K562 treated with DMSO at 1 percent for 12 hours (cell line): ENCODE measurements around the gene PBX2. TPM values are rescaled to one million over a fixed set of nuclear protein-coding genes. Genes with fewer than 3 reads are reported as not detected.

Source experiments
- total RNA-seq: library from RNA; unstranded; fragments of 300-600 nt; gene quantifications from 2 replicates; pipeline ENCODE4 v1.2.3, GENCODE V29; 2022; ENCODE audit not compliant: insufficient read depth

The PBX2 gene
- total RNA-seq: 28.1 and 63.5 TPM in 2 replicates

DNA sequence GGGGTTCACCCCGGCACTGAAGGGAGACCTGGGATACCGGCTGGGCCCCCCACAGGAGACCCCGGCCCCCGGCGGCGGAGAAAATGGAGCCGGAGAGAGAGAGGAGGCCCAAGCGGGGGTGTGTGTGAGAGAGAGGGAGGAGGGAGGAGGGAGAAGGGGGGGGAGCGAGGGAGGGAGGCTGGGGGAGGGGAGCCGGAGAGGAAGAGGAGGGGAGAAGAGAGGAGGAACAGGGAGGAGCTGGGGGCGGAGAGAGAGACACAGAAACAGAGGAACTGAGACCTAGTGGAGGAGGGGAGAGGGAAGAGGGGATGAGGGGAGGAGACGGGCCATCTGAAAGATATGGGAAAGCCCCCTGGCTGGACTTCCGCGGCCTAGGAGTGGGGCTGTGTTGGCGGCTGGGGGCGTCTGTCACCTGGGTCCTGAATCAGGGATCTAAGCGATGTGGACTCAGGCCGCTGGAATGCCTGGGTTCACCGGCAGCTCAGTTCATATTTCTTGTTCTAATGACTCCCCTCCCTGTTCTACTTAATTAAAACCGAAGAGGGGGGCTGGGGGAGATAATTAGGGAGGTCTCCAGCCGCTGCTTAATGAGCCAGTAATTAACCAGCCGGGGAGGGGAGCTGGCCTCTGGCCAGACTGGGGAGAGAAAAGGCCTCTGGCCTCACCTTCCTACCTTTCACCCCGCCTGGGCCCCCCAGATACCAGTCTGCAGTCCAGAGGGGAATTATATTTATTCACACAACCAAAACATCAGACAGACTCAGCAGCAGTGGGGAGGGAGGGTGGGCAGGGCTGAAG is at the start of gene PBX2:
TSS of gene PBX2 (minus strand) at position 149 of the 798 bp plus-strand sequence. CDS start 287 bp downstream, outside the sequence.

DNA sequence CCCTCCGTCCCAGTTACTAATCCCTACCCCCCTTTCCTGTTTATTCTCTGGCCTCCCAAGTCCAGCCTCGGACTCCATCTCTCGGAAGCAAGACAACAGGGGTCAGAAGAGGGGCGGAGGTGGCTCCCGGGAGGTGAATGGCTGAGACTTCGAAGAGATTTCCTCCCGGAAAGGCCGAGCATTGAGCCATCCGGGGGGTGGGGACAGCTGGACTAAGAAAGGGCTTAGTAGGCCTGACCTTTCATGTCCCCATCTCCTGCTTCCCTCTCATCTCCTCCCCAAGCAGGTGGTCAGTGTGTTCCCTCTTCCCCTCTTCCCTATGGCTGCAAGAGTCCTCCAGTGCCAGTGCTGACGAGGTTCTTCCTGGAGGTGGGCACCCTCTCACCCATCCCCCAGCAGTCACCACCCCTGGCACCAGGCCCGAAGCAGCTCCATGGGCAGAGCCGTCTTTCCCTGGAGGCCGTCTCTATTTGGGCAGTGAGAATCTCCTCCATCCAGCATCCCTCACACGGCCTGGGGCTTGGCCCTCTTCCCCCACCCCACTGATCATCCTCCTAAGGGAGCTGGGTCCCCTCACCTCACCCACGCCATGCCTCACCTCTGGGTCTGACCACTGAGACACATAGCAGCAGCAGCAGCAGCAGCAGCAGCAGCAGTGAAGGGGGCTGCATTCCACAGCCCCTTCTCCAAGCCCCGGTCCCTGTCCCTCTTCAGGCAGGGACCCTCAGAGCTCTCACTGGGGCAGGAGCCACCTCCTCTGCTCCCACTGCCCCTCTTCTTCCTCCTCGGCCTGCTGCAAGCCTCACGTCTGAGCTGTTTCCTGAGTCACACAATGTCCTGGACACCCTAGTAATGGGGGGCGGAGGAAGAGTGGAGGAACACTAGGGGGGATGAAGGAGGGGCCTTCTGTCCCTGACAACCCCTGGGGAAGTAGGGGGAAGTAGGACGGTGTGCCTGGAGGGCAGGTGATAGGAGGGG is 33.5 kb upstream of the PBX2 start, which contains the start of gene NOTCH4:
TSS of gene NOTCH4 (minus strand) at position 810 of the 978 bp plus-strand sequence. CDS start at position 671, 139 bp downstream.

DNA sequence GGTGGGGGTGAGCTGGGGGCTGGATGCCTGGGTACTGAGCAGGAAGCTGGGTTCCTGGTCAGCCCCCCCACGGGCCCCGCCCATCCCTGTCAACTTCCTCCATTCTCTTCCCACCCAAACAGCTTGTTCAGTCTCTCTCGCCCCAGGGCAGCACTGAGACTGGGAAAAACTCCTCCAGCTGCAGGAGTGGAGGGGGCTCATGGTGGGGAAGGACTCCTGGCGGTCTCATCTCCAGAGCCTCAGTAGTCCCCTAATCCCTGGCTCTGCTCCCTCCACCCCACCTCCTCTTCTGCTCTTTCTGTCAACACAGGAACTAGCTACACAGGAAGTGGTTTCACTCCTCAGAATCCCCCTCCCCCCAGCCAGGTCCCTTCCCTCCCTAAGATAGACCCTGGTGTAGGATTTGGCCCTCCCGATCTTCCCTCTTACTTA is 2.6 kb upstream of the PBX2 start, which contains the start of gene GPSM3:
TSS of gene GPSM3 (minus strand) at position 36 of the 432 bp plus-strand sequence. CDS start 130 bp downstream, outside the sequence.

DNA sequence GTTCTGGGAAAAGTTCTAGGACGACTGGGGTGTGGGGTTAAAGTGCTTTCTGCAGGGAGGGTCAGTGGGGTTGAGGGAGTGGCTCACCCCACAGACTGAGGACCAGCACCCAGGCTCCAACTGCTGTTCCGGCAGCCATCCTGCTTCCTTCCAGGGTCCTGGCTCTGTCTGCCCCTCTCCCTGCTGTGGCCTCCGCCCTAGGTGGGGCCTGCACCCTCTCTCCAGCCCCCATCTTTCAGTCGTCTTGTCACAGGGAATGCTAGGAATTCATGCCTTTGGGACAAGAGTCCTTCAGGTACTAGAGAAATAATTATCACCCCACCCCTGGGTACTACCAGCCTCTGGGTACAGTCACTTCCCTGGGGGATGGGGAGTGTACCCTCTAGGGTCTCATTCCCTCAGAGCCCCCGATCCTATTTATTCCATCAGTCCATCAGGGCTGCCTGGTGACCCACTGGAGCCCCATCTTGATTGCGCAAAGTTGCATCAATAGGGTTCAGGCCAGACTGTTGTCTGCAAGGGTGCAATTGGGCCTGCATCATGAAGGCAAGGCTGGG is 5.8 kb downstream of the PBX2 start, which contains the start of gene AGER:
TSS of gene AGER (minus strand) at position 170 of the 557 bp plus-strand sequence. CDS start at position 139, 31 bp downstream.

DNA sequence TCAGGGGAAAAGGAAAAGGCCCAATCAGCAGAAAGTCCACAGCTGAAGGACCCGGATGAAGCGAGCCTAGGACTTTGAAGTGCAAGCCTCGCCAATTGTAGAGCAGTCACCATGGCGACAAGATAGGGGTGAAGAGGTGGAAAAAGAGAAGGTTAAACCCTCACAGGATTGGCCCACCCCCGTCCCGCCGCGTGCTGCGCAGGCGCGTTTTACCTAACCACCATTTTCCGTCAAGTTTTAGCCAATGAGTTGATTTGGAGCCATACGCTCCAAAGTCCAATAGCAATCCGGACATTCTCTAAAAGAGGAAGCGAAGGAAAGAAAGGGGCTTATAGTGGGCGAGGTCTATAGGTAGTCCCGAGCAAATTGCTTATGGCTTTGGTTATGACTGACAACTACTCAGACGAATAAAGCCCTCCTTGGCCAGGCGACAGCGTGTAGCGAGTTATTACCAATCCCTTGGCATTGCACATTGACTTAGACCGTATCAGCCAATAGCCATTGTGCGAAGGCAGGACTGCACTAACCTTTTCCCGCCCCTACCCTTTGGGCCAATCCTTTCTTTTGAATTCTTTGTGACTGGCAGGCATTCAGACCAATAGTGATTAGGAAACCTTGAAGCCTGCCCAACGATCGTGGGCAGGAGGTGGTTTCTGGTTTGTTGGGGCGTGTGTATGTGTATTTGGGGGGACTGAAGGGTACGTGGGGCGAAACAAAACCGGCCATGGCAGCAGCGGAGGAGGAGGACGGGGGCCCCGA is 12.0 kb downstream of the PBX2 start, which contains the start of gene RNF5:
TSS of gene RNF5 (plus strand) at position 618 of the 759 bp plus-strand sequence. CDS start at position 725, 107 bp downstream.

GRCh38 chr6:32175711-32176475 is 14.1 kb downstream of the PBX2 start, which contains the start of gene AGPAT1:
TSS of gene AGPAT1 (minus strand) at chr6:32176084. CDS start at chr6:32171496, 4,588 bp downstream.

GRCh38 chr6:32164295-32164694 is 25.7 kb downstream of the PBX2 start, which contains the start of gene EGFL8:
TSS of gene EGFL8 (plus strand) at chr6:32164595. CDS start at chr6:32166166, 1,571 bp downstream.

GRCh38 chr6:32153564-32154513 is 36.2 kb downstream of the PBX2 start, which contains the start of gene PPT2:
TSS of gene PPT2 (plus strand) at chr6:32154141. CDS start at chr6:32154595, 454 bp downstream.

DNA sequence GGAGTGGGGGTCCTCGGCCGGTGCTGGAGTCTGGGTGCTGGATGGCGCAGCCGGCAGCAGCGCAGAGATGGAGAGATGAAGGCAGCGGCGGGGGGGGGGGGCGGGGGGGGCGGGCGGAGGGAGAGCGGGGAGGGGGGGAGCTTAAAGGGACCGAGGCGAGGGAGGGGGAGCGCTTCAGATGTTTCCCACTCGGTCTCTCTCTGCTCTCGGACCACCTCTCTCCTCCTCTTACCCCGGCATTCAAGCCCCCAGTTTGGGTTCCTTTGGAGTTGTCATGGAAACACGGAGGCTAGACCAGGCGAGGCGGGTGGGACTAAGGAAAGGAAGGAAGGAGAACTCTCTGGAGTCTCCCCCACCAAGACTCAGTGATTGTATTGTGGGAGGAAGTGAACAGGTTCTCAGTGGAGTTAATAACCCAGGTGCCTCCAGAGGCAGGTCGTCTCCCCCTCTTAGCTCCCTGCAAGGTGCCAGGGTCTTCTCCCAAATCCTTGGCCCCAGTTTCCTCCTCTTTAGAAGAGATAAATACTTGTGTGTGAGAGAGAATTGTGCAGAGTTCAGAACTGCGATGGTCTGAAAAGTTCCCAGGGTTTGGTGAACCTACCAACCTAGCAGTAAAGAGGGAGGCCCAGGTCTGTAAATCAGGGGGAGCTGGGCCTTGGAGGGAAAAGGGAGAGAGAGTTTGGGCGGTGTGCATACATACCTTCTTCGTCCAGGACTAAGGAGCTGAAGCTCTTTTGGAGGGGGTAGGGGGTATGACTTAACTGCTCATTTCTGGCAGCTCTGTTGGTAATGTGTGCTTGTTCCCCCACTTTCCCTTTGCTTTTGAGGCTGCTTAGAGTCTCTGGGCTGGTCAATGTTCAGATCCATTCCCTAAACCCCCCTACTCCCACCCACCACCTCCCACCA is 37.9 kb downstream of the PBX2 start, which contains the start of gene PRRT1:
TSS of gene PRRT1 (minus strand) at position 77 of the 906 bp plus-strand sequence. CDS start 112 bp downstream, outside the sequence.

Other genes starting within 250 kb of the PBX2 start
- 1.1 TPM in 1 of 2 replicates, not detected in the other for gene CFB, start 244.1 kb downstream of the PBX2 start, total RNA-seq
- 77.2 and 101 TPM in 2 replicates for gene NELFE, start 231.2 kb downstream of the PBX2 start, total RNA-seq
- 52.5 and 70.7 TPM in 2 replicates for gene SKIC2, start 231.0 kb downstream of the PBX2 start, total RNA-seq
- 16.1 and 31.2 TPM in 2 replicates for gene DXO, start 218.1 kb downstream of the PBX2 start, total RNA-seq
- 1.9 and 6.4 TPM in 2 replicates for gene C4A, start 208.1 kb downstream of the PBX2 start, total RNA-seq
- 3.6 and 5.9 TPM in 2 replicates for gene C4B, start 175.4 kb downstream of the PBX2 start, total RNA-seq
- 0.72 TPM in 1 of 2 replicates, not detected in the other for gene CYP21A2, start 151.8 kb downstream of the PBX2 start, total RNA-seq
- 19.3 and 23.3 TPM in 2 replicates for gene TNXB, start 80.9 kb downstream of the PBX2 start, total RNA-seq
- gene ATF6B, start 62.0 kb downstream of the PBX2 start, total RNA-seq: 63.5 and 117 TPM in 2 replicates
- 21.4 and 31.3 TPM in 2 replicates for gene FKBPL, start 59.9 kb downstream of the PBX2 start, total RNA-seq
- gene PRRT1, start 38.3 kb downstream of the PBX2 start, total RNA-seq: 3.4 and 11.2 TPM in 2 replicates
- 31.6 and 41.3 TPM in 2 replicates for gene PPT2, start 36.1 kb downstream of the PBX2 start, total RNA-seq
- gene EGFL8, start 25.6 kb downstream of the PBX2 start, total RNA-seq: 9.4 and 17.1 TPM in 2 replicates
- gene AGPAT1, start 14.1 kb downstream of the PBX2 start, total RNA-seq: 99.4 and 156 TPM in 2 replicates
- 263 and 302 TPM in 2 replicates for gene RNF5, start 11.8 kb downstream of the PBX2 start, total RNA-seq
- gene AGER, start 5.9 kb downstream of the PBX2 start, total RNA-seq: 5.5 and 8.8 TPM in 2 replicates
- gene GPSM3, start 2.4 kb upstream of the PBX2 start, total RNA-seq: 48.7 and 51.1 TPM in 2 replicates
- 2.4 and 3.7 TPM in 2 replicates for gene NOTCH4, start 33.9 kb upstream of the PBX2 start, total RNA-seq
- not detected in 2 replicates for gene TSBP1, start 181.7 kb upstream of the PBX2 start, total RNA-seq
- not detected in 2 replicates for gene BTNL2, start 217.0 kb upstream of the PBX2 start, total RNA-seq
- not detected in 2 replicates for gene HLA-DRA, start 249.7 kb upstream of the PBX2 start, total RNA-seq